PC-3 (cell line): Measurements from ENCODE around the gene SCUBE1.

Source experiments
- CTCF ChIP-seq: fragments of 300-600 bp; sonication (generic); conservative IDR thresholded peaks from 2 replicates; pipeline ENCODE4 v1.5.1; 2017; ENCODE audit warnings: antibody characterized with exemption, low read depth, mild to moderate bottlenecking, low read length
- EZH2 ChIP-seq: fragments of 300-600 bp; sonication (generic); IDR thresholded peaks from one replicate; pipeline ENCODE4 v1.6.1; 2017; ENCODE audit warnings: antibody characterized with exemption, mild to moderate bottlenecking, low read length; ENCODE audit not compliant: unreplicated experiment
- EZH2phosphoT487 ChIP-seq: fragments of 300-600 bp; sonication (generic); IDR thresholded peaks from 2 replicates; pipeline ENCODE4 v1.6.1; 2018; ENCODE audit warnings: mild to moderate bottlenecking, antibody characterized with exemption, low read length, borderline replicate concordance

DNA sequence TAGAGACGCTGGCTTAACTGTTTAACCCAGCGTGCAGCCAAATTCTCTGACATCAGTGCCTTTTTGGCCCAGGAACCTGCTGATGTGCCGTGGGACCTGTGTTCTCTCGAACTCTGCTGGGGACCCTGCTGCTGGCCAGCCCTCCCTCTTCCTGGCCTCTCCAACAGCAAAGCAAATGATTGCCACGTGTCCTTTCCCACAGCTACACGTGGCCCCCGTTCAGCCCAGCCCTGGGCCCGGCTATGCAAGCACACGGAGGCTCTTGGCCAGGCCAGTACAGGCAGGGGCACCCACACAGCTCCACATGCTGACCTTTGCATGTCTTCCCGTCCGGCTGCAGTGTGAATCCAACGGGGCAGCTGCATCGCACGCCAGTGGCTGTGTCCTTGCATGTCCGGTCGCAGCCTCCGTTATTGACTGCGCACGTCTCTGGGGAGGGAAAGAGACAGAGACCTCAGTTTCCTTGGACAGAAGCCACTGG lies 104.6 kb downstream of the SCUBE1 start:
- TF ChIP-seq EZH2phosphoT487 (no peak), CTCF (no peak), EZH2 (no peak)
